Fibroblast of lung (primary cell): ENCODE data around the gene PCDH15. TPM values are rescaled to one million over a fixed set of nuclear protein-coding genes. Genes with fewer than 3 reads are reported as not detected.

ENCODE experiments used
- DNase-seq, 2 donors: peaks; one replicate each; pipeline versions ENCODE4 v3.0.0 to v3.0.0-alpha.2; 2010; ENCODE audit warnings: low read depth in 2 of 2
- H2AFZ ChIP-seq: 2 replicates; pipeline ENCODE4 v1.5.1; 2012; ENCODE audit warnings: low read length, control low read depth, inconsistent platforms
- H3K27ac ChIP-seq: 2 replicates; pipeline ENCODE4 v1.5.1; 2011; ENCODE audit warnings: low read length, control low read depth; ENCODE audit not compliant: insufficient read depth
- H3K27me3 ChIP-seq: 2 replicates; pipeline ENCODE4 v1.5.1; 2011; ENCODE audit warnings: mild to moderate bottlenecking, low read length; ENCODE audit not compliant: control insufficient read depth, insufficient read depth
- H3K36me3 ChIP-seq: 2 replicates; pipeline ENCODE4 v1.5.1; 2011; ENCODE audit warnings: low read length; ENCODE audit not compliant: control insufficient read depth, insufficient read depth
- H3K4me1 ChIP-seq: 2 replicates; pipeline ENCODE4 v1.5.1; 2011; ENCODE audit warnings: low read length; ENCODE audit not compliant: control insufficient read depth, insufficient read depth; ENCODE audit errors: extremely low read depth
- H3K4me2 ChIP-seq: 2 replicates; pipeline ENCODE4 v1.5.1; 2011; ENCODE audit warnings: low read length, control low read depth; ENCODE audit not compliant: insufficient read depth; ENCODE audit errors: extremely low read depth
- H3K4me3 ChIP-seq, 4 experiments: fragments of 200-600 bp in 1 of 4; sonication (generic) in 1 of 4; replicated peaks in 1 of 4; 2 replicates each; pipeline ENCODE4 v1.5.1; 2011 to 2016; ENCODE audit warnings: low read length in 4 of 4, low read depth in 3 of 4, mild to moderate bottlenecking in 3 of 4, control low read depth in 2 of 4, inconsistent platforms in 1 of 4, mixed read lengths in 1 of 4; ENCODE audit not compliant: insufficient read depth in 1 of 4; ENCODE audit errors: control extremely low read depth in 1 of 4
- H3K79me2 ChIP-seq: 2 replicates; pipeline ENCODE4 v1.5.1; 2012; ENCODE audit warnings: mild to moderate bottlenecking, low read length, inconsistent platforms; ENCODE audit not compliant: control insufficient read depth, insufficient read depth
- H3K9ac ChIP-seq: 2 replicates; pipeline ENCODE4 v1.5.1; 2011; ENCODE audit warnings: mild to moderate bottlenecking, low read length, control low read depth; ENCODE audit not compliant: insufficient read depth
- H3K9me3 ChIP-seq: 2 replicates; pipeline ENCODE4 v1.5.1; 2012; ENCODE audit warnings: low read depth, low read length; ENCODE audit not compliant: control insufficient read depth, insufficient read depth
- H4K20me1 ChIP-seq: 2 replicates; pipeline ENCODE4 v1.5.1; 2011; ENCODE audit warnings: low read length; ENCODE audit not compliant: control insufficient read depth, insufficient read depth; ENCODE audit errors: extremely low read depth
- EZH2 ChIP-seq: IDR thresholded peaks from 2 replicates; pipeline ENCODE4 v1.5.1; 2012; ENCODE audit warnings: low read length, control low read depth, mild to moderate bottlenecking; ENCODE audit errors: missing control alignments
- polyA plus RNA-seq, 2 donors: library from polyadenylated mRNA; depleted of rRNA in 1 of 2; stranded (reverse) in 1 of 2; unstranded in 1 of 2; fragments of >200 nt; gene quantifications; 2 replicates each; pipeline ENCODE4 v1.2.1, GENCODE V29; 2011 to 2012; ENCODE audit warnings: missing spikeins in 1 of 2
- total RNA-seq: library from RNA; depleted of rRNA; stranded (reverse); fragments of >200 nt; gene quantifications from 2 replicates; pipeline ENCODE4 v1.2.1, GENCODE V29; 2014
- TF ChIP-seq, protein P1 (sequence below), 2 donors: IDR thresholded peaks in 1 of 2; conservative IDR thresholded peaks in 1 of 2; 1 replicate in 1 of 2; 2 replicates in 1 of 2; pipeline ENCODE4 v1.5.1; 2011 to 2012; ENCODE audit warnings: low read length in 2 of 2, control low read depth in 1 of 2, inconsistent platforms in 1 of 2, low read depth in 1 of 2, mild to moderate bottlenecking in 1 of 2

Gene PCDH15
- total and polyA plus RNA-seq, 2 donors (not counting 1 experiment from before 2014, with no cell fraction given), result under 0.01 TPM; not detected in 1

DNA sequence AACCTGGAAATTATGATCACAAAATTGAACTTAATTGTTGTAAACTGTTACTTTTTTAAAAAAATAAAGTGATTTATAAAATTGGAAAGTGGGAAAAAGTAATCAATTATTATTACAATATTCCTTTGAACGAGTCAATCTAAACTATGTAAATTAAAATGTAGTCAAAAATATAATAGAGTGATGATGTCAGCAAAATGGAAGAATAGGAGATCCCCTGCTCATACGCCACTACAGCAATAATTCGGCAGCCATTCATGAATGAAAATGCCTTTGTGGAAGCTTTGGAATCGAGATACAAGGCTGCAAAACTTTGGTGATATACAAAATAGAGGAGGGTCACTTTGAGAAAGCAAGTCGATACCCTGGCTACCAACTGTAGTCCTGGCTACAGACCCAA is 36.4 kb upstream of the PCDH15 start:
- TF ChIP-seq, protein P1, sequence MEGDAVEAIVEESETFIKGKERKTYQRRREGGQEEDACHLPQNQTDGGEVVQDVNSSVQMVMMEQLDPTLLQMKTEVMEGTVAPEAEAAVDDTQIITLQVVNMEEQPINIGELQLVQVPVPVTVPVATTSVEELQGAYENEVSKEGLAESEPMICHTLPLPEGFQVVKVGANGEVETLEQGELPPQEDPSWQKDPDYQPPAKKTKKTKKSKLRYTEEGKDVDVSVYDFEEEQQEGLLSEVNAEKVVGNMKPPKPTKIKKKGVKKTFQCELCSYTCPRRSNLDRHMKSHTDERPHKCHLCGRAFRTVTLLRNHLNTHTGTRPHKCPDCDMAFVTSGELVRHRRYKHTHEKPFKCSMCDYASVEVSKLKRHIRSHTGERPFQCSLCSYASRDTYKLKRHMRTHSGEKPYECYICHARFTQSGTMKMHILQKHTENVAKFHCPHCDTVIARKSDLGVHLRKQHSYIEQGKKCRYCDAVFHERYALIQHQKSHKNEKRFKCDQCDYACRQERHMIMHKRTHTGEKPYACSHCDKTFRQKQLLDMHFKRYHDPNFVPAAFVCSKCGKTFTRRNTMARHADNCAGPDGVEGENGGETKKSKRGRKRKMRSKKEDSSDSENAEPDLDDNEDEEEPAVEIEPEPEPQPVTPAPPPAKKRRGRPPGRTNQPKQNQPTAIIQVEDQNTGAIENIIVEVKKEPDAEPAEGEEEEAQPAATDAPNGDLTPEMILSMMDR (conservative IDR thresholded peaks at IDR 0.05 in 1 of 2, IDR thresholded peaks at IDR 0.05 in 1 of 2; ENCODE audit: low read depth in 1 of 2, low read length in 2 of 2), result no peak
- no peak for TF ChIP-seq EZH2
- no peaks in the 10 kb centered on the region for H4K20me1 ChIP-seq
- no peaks in the 10 kb centered on the region for H3K4me1 ChIP-seq
- no peaks in the 10 kb centered on the region for H3K36me3 ChIP-seq
- H3K27me3 ChIP-seq, result no peaks in the 10 kb centered on the region
- H3K4me2 ChIP-seq, result no peak overlapping the region
- H2AFZ ChIP-seq, result no peak overlapping the region
- H3K9me3 ChIP-seq, result no peaks in the 10 kb centered on the region
- no peak for DNase-seq
- no peak overlapping the region for H3K27ac ChIP-seq
- no peak overlapping the region for H3K4me3 ChIP-seq
- H3K9ac ChIP-seq, result no peak overlapping the region
- H3K79me2 ChIP-seq, result no peaks in the 10 kb centered on the region

DNA sequence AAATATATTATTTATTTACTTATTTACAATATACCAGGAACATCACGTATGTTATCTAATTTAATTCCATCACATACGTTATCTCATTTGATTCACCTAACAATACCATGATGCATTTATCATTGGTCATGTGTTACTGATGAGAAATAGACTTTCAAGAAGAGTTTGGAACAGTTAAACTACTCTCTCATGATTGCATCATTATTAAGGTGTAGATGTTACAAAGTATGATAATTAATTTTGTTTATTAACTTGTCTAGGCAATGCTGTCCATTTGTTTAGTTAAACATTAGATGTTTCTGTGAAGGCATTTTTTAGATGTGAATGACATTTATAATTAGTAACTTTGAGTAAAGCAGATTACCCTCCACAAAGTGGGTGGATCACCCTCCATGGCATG is 32.0 kb upstream of the PCDH15 start:
- Histone ChIP-seq H3K36me3 (no peaks in the 10 kb centered on the region), H3K27me3 (no peaks in the 10 kb centered on the region), H3K79me2 (no peaks in the 10 kb centered on the region), H4K20me1 (no peaks in the 10 kb centered on the region), H3K4me1 (no peaks in the 10 kb centered on the region), H3K27ac (no peak overlapping the region), H3K9me3 (no peaks in the 10 kb centered on the region), H3K4me2 (no peak overlapping the region), H2AFZ (no peak overlapping the region), H3K4me3 (no peak overlapping the region), H3K9ac (no peak overlapping the region)
- TF ChIP-seq EZH2, result no peak
- TF ChIP-seq, protein P1 (conservative IDR thresholded peaks at IDR 0.05 in 1 of 2, IDR thresholded peaks at IDR 0.05 in 1 of 2; ENCODE audit: low read depth in 1 of 2, low read length in 2 of 2), result no peak
- DNase-seq, result no peak

DNA sequence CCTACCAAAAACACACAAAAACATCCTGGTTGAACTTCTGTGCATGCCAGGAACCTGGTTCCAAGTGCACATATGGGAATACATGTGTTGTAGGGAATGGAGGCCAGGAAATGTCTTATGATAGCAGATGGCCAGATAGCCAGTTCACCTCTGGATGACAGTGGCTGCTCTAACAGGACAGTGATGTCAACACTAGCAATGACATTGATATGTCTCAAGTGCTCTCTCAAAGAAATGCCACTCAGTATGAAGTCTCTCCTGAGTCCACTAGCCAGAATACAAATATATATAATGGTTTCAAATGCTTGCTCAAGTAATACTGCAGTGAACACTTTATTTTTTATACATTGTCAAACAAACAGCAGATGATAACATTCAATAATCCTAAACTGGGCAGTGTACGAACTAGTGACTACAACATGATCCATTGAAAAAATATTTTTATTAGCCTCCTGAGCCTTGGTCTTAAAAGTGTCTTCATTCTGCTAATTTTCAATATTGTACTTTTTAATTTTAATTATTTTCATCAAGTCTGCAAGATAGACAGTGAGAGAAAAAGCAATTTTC is 26.0 kb upstream of the PCDH15 start:
- Histone ChIP-seq H2AFZ (no peak overlapping the region), H3K9me3 (no peaks in the 10 kb centered on the region), H4K20me1 (no peaks in the 10 kb centered on the region), H3K36me3 (no peaks in the 10 kb centered on the region), H3K4me2 (no peak overlapping the region), H3K79me2 (no peaks in the 10 kb centered on the region), H3K4me3 (no peak overlapping the region), H3K9ac (no peak overlapping the region), H3K4me1 (no peaks in the 10 kb centered on the region), H3K27ac (no peak overlapping the region), H3K27me3 (no peaks in the 10 kb centered on the region)
- TF ChIP-seq EZH2, result no peak
- TF ChIP-seq, protein P1 (conservative IDR thresholded peaks at IDR 0.05 in 1 of 2, IDR thresholded peaks at IDR 0.05 in 1 of 2; ENCODE audit: low read depth in 1 of 2, low read length in 2 of 2), result no peak
- no peak for DNase-seq
